Fibroblast of mammary gland (primary cell): ENCODE data around the gene PXDC1.

Experiments used
- DNase-seq: peaks from one replicate; pipeline ENCODE4 v3.0.0-alpha.2; 2010; ENCODE audit warnings: low read depth
- H3K4me3 ChIP-seq: 2 replicates; pipeline ENCODE4 v1.5.1; 2011; ENCODE audit warnings: low read depth, mild to moderate bottlenecking, low read length, moderate library complexity; ENCODE audit not compliant: control insufficient read depth
- TF ChIP-seq, protein P1 (sequence below): conservative IDR thresholded peaks from 2 replicates; pipeline ENCODE4 v1.5.1; 2011; ENCODE audit warnings: low read depth, low read length, inconsistent platforms; ENCODE audit not compliant: control insufficient read depth, insufficient read depth

The PXDC1 gene

DNA sequence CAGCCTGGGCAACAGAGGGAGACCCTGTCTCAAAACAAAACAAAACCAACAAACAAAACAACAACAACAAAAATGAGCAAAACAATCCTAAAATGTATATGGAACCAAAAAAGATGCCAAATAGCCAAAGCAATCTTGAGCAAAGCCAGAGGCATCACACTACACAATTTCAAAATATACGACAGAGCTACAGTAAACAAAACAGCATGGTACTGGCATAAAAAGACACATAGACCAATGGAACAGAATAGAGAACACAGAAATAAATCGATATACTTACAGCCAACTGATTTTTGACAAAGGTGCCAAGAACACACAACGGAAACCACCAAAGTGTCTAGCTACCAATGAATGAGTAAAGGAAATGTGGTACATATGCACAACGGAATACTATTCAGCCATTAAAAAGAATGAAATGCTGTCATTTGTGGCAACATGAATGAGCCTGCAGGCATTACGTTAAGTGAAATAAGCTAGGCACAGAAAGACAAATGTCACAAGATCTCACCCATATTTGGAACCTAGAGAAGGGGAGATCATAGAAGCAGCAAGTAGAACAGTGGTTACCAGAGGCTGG lies 16.4 kb downstream of the PXDC1 start:
- TF ChIP-seq, protein P1, sequence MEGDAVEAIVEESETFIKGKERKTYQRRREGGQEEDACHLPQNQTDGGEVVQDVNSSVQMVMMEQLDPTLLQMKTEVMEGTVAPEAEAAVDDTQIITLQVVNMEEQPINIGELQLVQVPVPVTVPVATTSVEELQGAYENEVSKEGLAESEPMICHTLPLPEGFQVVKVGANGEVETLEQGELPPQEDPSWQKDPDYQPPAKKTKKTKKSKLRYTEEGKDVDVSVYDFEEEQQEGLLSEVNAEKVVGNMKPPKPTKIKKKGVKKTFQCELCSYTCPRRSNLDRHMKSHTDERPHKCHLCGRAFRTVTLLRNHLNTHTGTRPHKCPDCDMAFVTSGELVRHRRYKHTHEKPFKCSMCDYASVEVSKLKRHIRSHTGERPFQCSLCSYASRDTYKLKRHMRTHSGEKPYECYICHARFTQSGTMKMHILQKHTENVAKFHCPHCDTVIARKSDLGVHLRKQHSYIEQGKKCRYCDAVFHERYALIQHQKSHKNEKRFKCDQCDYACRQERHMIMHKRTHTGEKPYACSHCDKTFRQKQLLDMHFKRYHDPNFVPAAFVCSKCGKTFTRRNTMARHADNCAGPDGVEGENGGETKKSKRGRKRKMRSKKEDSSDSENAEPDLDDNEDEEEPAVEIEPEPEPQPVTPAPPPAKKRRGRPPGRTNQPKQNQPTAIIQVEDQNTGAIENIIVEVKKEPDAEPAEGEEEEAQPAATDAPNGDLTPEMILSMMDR, result no peak
- H3K4me3 ChIP-seq, result no peak overlapping the region
- DNase-seq, result no peak

DNA sequence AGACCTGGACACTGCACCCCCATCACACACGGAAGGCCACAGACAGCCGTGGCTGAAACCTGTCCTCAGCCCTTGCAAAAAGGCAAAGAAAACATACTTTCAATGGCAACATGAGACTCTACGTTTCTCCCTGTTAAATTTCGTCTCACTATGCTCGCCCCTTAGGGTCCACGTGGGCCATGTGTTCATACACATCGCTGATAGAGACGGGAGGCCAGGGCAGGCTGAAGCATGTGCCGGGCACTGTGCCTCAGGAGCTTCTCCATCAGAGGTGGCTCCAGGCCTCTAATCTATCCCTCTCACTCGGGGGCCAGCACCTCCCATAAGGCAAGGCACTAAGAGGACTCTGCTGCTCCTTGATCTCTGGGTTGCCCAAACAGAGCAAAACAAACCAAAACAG lies 17.5 kb downstream of the PXDC1 start:
- no peak overlapping the region for H3K4me3 ChIP-seq
- no peak for DNase-seq
- TF ChIP-seq, protein P1, result no peak

DNA sequence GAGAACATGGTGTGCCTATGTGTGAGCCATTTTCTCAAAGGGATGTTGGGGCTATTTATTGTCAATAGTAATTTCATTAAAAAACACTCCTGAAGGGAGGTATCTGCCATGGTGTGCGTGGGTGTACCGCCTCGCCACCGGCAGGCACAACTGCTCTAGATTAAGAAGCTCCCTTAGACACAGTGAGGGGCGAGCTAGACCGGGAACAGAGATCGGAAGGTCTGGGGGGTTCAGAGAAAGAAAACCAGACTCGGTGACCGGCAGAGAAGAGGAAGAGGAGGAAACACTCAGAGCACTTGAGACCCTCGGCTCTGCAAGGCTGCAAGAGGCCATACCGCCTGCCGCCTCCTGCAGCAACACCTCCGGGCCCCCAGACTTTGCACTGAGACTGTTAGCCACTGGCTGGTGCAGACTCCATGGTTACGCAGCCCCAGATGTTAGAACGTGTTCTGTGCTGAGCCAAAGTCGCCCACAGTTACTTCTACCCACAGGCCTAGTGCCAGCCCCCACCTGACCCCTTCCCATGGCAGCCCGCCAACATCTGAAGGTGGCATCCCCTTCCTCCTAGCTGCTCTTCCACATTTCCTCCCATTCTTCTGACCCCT lies 18.1 kb downstream of the PXDC1 start:
- TF ChIP-seq, protein P1, result no peak
- no peak for DNase-seq
- H3K4me3 ChIP-seq, result no peak overlapping the region

DNA sequence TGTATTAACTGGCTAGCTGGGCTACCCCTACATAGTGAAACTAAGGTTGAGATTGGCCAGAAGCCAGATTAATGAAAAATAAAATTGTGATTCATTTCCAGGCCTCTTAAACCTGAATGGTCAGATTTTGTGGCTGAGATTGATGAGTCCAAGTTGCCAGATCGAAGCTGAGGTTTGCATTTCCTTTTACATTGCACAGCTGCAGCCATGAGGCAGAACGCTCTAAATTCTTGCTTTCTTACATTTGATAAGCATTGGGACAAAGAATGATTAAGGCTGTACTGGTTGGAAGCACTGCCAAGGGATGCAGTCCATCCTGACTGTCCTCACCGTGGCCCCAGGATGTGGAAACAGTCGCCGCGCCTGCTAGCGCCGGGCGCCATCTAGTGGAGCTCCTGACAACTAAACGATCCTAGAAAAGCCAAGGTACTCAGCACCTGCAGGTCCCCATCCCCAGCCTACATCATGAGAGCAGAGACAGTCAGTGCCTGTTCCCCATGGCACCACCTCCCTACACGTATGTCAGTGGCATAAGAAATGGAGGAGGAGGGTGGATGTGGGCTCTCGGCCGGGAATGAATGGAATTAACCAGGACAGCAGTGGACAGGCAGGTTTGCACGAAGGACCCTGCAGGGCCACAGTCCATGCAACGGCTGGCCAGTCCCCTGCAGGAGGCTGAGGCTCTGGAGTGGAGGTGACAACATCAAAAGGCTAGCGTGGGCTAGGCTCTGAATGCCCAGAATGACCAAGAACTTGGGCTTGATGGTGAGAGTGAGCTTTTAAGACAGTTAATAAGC lies 19.0 kb downstream of the PXDC1 start:
- peak; percentile 94 for DNase-seq
- TF ChIP-seq, protein P1, result peak; percentile 93
- no peak overlapping the region for H3K4me3 ChIP-seq

DNA sequence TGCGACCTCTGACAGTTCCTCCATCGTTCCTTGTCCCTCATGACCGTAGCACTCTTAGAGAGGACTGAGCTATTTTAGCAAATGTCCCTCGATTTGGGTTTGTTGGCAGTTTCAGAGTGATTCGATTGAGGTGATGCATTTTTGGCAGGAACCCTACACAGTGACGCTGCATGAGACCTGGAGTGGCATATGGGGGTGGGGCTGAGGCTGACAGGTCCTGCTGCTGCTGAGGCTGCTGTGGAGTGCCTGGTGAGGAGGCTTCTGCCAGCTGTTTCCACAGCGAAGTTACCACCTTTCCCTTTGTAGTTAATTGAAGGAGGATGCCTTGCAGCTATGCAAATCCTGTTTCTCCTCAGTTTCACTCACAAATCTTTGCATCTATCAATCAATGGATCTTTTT lies 19.8 kb downstream of the PXDC1 start:
- TF ChIP-seq, protein P1, result no peak
- no peak for DNase-seq
- H3K4me3 ChIP-seq, result no peak overlapping the region

DNA sequence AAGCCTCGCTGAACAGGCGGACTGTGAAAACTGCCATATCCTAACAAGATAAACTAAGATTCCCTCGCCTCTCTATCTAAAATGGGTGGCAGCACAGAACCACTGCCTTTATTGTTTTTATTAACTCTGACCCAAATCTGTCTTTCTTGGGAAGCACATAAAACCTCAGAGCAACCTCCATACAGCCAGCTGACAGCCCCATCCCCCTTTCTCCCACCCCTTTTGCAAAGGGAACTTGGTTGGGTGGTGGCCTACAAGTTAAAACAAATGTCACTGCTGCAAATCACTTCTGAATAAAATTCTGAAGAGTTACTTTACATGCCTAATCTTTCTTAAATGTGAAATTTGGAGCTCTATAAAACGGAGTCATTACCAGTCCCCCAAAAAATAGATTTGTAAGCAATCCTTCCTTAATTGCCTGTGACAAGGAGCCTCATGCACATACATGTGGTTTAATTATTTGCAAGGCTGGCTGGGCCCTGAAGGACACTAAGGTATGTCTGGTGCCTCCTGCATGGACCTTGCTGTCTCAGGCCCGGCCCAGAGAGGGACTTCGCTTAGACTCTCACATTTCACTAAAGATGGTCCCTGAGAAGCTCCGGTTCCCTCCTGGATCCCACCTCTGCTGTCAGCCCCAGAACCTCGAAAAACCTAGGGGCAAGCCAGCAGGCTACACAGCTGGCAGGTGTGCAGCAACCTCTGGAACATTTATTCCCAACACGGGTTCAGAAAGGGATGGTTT lies 21.7 kb downstream of the PXDC1 start:
- TF ChIP-seq, protein P1, result no peak
- no peak for DNase-seq
- no peak overlapping the region for H3K4me3 ChIP-seq
